Head of caudate nucleus (tissue), 42 donors: ENCODE results near the gene NPTX1.

Source experiments
- DNase-seq, 42 donors: peaks; one replicate each; pipeline versions ENCODE4 v3.0.0 to v3.0.0-alpha.2; 2020 to 2021; ENCODE audit warnings: mixed read lengths in 7 of 42
- intact Hi-C: fragments of 100-400 bp; cut with DNase I; formaldehyde crosslinking; loops from one replicate; pipeline ENCODE4 v1.15.0; 2022

NPTX1 gene

DNA sequence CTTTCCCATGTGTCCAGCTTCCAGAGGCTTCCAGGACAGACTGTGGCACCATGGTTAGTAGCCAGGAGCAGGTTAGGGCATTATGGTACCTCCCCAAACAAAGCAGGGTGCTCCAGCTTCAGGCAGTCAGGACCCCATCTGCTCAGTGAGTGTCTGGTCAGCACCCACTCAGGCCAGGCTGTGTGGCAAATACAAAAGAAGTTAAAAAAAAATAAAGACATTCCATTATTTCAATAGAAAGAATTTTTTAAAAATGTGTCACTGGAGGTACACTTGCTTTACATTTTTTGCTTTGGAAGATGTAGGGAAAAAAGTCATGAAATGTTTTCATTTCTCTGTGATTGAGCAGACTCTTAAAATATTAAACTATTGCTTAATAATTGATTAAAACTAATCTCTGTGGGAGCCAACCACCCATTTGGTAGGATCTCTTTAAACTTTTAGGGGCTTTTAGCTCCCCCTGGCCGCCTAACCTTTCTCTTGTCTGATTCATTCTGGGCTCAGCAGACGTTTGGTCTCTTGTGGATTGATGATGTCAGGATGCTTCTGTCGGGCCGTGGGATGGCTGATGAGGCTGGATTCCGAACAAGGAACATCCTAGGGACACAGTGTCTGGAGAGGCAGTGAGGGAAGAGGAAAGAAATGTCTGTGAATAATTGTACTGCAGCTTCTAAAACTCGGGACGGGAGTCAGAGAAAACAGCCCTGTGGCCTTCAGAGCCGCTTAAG, 28.4 kb upstream of the NPTX1 start:
- DNase-seq = no peak
- intact Hi-C loops = no loop called here

DNA sequence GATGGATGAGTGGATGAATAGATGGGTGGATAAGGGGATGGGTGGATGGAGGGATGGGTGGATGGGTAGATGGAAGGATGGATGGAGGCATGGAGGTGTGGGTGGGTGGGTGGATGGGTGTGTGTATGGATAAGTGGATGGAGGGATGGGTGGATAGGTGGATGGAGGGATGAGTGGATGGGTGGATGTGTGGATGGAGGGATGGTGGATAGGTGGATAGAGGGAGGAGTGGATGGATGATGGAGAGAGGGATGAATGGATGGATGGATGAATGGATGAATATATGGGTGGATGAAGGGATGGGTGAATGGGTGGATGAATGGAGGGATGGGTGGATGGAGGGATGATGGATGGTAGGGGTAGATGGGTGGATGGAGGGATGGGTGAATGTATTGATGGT, 27.5 kb upstream of the NPTX1 start:
- intact Hi-C loops = no loop called here
- no peak for DNase-seq

DNA sequence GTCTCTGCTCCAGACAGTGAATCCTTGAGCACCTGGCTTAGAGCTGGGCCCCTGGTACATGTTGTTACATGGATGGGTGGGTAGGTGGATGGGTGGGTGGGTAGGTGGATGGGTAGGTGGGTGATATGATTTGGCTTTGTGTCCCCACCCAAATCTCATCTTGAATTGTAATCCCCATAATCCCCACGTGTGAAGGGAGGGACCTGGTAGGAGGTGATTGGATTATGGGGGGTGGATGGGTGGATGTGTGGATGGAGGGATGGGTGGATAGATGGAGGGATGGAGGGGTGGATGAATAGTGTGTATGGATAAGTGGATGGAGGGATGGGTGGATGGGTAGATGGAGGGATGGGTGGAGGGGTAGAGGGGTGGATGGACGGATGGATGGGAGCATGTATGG, 26.6 kb upstream of the NPTX1 start:
- intact Hi-C loops = no loop called here
- DNase-seq = no peak

- intact Hi-C loops = no loop called here
- no peak for DNase-seq
Observed at GRCh38 chr17:80502578-80502877, 26.1 kb upstream of the NPTX1 start.

DNA sequence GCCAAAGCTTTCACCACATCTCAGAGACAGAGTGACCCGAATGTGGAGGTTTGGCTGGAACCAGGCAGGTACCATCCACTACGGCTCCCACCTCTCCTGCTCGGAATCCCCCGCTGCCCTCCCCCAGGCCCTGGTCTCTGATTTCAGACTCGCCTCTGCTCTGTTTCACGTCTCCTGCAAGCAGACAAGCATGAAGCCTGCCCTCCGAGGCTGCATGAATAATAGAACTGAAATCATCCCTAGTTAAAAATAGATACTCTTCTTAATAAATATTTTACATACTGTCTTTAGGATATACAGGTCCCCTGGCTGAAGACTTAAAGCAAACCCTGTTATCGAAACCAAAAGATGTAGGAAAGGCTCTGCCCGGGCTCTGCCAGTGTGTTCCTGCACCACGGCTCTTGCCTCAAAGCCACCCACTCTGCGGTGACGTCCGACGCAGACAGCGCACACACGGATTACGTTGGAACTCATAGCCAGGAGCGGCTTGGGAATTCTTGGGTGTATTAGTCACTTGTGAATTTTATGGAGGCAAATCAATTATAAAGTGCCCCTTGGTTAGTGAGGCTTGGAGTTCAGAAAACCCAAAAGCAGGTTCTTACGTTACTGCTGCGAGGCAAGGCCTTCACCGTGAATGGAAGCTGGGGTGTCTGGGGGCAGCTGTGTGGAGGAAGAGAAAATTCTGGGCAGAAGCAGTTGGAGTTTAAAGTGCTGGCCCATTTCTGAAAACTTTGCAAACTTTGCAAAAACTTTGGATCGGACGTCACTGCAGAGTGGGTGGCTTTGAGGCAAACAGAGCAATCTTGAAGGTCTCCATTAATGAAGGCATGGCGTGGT, 25.6 kb upstream of the NPTX1 start:
- intact Hi-C loops = no loop called here
- peak; percentile 52 to 92 (median 76) for DNase-seq

DNA sequence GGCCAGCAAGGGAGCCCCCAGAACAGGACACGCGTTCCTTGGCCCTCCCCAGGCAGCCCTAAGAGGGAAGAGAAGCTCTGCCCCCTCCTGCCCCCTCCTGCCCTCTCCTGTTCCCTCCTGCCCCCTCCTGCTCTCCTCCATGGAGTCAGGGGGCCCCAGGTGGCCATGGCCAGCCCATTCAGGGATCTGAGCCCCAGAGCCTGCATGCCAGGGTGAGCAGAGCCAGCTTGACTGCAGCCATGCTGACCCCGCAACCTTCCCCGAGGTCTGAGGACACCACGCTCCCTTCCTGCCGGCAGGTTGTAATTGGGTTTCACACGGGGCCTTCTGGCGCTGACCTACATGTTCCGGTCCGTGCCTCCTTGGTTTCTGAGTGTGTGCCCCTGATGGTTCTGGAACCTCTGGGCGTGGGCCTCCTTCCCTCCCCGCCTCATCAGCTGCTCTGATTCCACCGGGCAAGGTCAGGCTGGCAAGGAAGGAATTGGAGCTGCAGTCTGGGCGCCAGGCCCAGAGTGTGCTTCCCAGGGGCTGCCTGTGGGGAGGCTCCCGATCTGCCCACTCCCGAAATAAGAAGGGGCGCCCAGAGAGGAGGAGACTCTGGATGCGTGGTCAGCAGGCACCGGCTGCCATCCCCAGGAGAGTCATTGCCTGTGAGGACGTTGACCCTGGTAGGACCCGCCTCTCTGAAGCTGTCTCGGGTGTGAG, 23.7 kb upstream of the NPTX1 start:
- intact Hi-C loops = no loop called here
- DNase-seq = no peak

DNA sequence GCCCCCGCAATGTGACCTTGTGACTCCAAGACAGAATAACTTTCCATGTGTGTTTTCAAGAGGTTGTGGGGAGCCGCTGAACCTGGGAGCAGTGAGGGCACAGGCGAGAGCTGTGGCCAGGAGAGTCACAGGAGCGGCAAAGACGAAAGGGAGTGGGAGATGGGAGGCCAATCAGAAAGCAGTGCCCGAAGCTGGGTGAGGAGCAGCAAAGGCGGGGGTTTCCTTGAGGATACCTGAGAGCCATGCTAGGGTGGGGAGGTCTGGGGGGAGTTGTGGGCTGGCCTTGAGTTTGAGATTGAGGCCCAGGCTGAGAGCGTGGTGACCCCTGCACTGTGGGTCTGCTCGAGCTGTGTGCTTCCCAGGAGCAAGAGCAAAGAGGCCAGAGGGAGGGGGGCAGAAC, 23.2 kb upstream of the NPTX1 start:
- DNase-seq = no peak
- intact Hi-C loops = no loop called here

DNA sequence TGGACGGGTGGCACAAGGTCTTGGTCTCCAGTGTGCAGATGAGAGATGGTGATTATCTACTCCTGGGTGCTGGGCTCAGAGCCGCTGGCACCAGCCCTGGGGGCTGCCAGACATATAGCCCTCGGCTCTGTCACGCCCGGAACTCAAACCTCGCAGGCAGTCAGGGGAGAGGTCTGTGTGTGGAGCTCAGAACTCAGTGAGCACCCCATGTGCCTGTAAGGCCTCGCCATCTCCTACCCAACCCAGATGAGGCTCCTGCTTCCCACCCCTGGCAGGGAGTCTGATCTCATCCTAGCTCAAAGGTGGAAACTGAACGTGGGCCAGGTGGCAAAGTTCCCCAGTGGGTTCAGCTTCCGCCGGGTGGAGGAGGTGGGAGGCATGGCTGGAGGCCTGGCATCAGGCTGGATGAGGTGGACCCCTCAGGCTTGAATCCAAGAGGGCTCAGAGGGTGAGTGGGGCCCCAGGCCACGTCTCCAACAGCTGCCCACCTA, 22.6 kb upstream of the NPTX1 start:
- intact Hi-C loops = no loop called here
- no peak for DNase-seq

- intact Hi-C loops = no loop called here
- DNase-seq = no peak
Observed at GRCh38 chr17:80498242-80498919, 22.0 kb upstream of the NPTX1 start.

- no peak for DNase-seq
- intact Hi-C loops = no loop called here
Observed at GRCh38 chr17:80497726-80498241, 21.4 kb upstream of the NPTX1 start.

- no peak for DNase-seq
- intact Hi-C loops = no loop called here
Observed at GRCh38 chr17:80494547-80494946, 18.1 kb upstream of the NPTX1 start.

GRCh38 chr17:80492343-80493136, 16.1 kb upstream of the NPTX1 start:
- intact Hi-C loops = no loop called here
- DNase-seq = no peak

DNA sequence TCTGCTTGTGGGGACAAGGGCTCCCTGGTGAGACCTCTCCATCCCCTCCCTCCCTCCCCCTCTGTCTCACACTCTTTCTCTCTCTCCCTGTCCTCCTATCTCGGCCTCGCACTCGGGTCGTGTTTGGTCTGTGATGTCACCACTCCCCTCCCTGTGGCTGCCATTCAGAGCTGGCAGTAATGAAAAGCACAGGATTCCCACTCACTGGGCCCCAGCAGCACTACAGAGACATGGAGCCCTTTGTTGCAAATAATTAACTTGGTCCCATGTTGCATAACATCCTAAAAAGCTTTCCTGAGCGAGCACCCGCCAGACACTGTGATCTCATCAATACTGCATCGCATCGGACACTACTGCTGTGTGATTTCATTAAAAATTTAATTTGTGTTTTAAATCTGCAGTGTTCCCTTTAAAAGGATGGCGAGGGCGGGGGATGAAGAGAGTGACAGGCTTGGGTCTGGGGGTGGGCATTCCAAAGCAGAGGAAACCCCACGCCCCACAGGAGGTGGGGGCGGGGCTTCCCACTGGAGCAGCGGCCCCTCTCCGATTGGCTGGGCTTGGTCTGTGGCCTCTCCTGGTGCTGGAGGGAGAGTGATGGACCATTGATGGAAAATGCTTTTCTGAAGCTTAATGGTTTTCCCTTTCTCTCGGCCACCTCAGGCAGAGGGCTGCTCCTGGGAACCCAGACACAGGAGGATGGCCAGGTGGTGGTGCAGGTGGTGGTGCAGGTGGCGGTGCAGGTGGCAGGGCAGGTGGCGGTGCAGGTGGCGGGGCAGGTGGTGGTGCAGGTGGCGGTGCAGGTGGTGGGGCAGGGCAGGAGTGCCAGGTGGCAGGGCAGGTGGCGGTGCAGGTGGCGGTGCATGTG, 15.3 kb upstream of the NPTX1 start:
- DNase-seq = peak in 1 of 42 donors; percentile 52
- intact Hi-C loops = no loop called here

DNA sequence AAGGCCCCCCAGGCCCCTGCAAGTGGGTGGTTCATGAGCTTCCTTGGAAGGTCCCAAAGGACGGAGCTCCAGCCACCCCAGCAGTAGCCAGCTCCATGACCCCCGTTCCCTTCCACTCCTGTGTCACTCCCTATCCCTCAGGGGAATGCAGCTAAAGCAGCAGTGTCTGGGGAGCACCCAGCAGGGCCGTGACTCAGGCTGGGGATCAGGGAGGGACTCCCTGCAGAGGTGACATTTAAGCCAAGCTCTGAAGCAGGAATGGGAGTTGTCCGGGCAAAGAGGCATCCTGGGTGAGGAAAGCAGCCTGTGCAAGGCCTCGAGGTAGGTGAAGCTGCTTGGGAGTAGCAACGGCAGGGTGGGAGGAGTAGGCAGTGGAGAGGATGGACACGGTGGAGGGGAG, 11.1 kb upstream of the NPTX1 start:
- DNase-seq = no peak
- intact Hi-C loops = no loop called here

- DNase-seq = no peak
- intact Hi-C loops = no loop called here
Observed at GRCh38 chr17:80486692-80487091, 10.3 kb upstream of the NPTX1 start.

DNA sequence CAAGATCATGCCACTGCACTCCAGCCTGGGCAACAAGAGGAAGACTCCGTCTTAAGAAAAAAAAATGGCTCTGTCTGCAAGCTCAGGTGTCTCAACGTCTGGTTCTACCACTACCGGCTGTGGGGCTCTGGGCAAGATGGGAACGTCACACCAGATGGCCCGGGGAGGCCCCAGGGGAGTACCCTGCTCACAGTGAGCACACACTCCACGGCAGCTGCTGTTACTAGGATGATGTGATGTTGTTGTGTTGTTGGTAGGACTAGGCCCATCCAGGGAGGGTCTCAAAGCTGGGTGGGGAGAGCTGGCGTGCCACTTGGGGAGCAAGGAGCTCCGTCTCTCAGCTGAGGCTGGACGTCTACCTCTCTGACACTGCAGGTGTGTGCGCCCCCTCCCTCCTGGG, 9.4 kb upstream of the NPTX1 start:
- DNase-seq = no peak
- intact Hi-C loops = no loop called here

GRCh38 chr17:80482555-80483308, 6.3 kb upstream of the NPTX1 start:
- intact Hi-C loops = no loop called here
- DNase-seq = no peak
